ENCODE measurements around the gene CHST1. TPM values are rescaled to one million over a fixed set of nuclear protein-coding genes. Genes with fewer than 3 reads are reported as not detected.

The CHST1 gene
- total RNA-seq, 1 experiment from 2014 or later, result 3.1 TPM

GRCh38 chr11:45646275-45646927 lies 19.0 kb downstream of the CHST1 start:
- no peak for DNase-seq (ENCODE audit: low read depth)

- DNase-seq (ENCODE audit: low read depth), result no peak
These were observed 20.2 kb downstream of the CHST1 start for GRCh38 chr11:45644981-45645889.

- DNase-seq (ENCODE audit: low read depth), result no peak
These were observed 21.7 kb downstream of the CHST1 start for GRCh38 chr11:45643598-45644260.

GRCh38 chr11:45641961-45642360 lies 23.5 kb downstream of the CHST1 start:
- DNase-seq (ENCODE audit: low read depth), result no peak

GRCh38 chr11:45638051-45638450 lies 27.4 kb downstream of the CHST1 start:
- no peak for DNase-seq (ENCODE audit: low read depth)

GRCh38 chr11:45635907-45636306 lies 29.5 kb downstream of the CHST1 start:
- DNase-seq (ENCODE audit: low read depth), result no peak

GRCh38 chr11:45625611-45626010 lies 39.8 kb downstream of the CHST1 start:
- DNase-seq (ENCODE audit: low read depth), result no peak

- DNase-seq (ENCODE audit: low read depth), result no peak
These were observed 41.3 kb downstream of the CHST1 start for GRCh38 chr11:45624095-45624494.

GRCh38 chr11:45622861-45623260 lies 42.6 kb downstream of the CHST1 start:
- no peak for DNase-seq (ENCODE audit: low read depth)

- no peak for DNase-seq (ENCODE audit: low read depth)
These were observed 43.1 kb downstream of the CHST1 start for GRCh38 chr11:45622283-45622682.

- no peak for DNase-seq (ENCODE audit: low read depth)
These were observed 43.8 kb downstream of the CHST1 start for GRCh38 chr11:45621588-45621987.

- no peak for DNase-seq (ENCODE audit: low read depth)
These were observed 45.2 kb downstream of the CHST1 start for GRCh38 chr11:45620243-45620642.

- DNase-seq (ENCODE audit: low read depth), result no peak
These were observed 46.5 kb downstream of the CHST1 start for GRCh38 chr11:45618897-45619296.

GRCh38 chr11:45617871-45618601 lies 47.4 kb downstream of the CHST1 start:
- DNase-seq (ENCODE audit: low read depth), result no peak

- DNase-seq (ENCODE audit: low read depth), result no peak
These were observed 48.4 kb downstream of the CHST1 start for GRCh38 chr11:45616802-45617549.

- DNase-seq (ENCODE audit: low read depth), result no peak
These were observed 50.1 kb downstream of the CHST1 start for GRCh38 chr11:45615182-45615792.

GRCh38 chr11:45614196-45614828 lies 51.1 kb downstream of the CHST1 start:
- DNase-seq (ENCODE audit: low read depth), result no peak

GRCh38 chr11:45610627-45611026 lies 54.8 kb downstream of the CHST1 start:
- no peak for DNase-seq (ENCODE audit: low read depth)

- DNase-seq (ENCODE audit: low read depth), result no peak
These were observed 55.5 kb downstream of the CHST1 start for GRCh38 chr11:45609902-45610301.

GRCh38 chr11:45609337-45609736 lies 56.1 kb downstream of the CHST1 start:
- no peak for DNase-seq (ENCODE audit: low read depth)

All from LHCN-M2 (cell line).